Sigmoid colon (tissue), 4 donors: Measurements from ENCODE around the gene FGR.
"Not testable (repeated sequence)": the region's sequence is repeated elsewhere in the genome, so short reads cannot be mapped to it uniquely, and the experiment has no call there.

Source experiments
- CTCF ChIP-seq, 4 experiments: fragments of 450-650 bp in 3 of 4; fragments of 200-600 bp in 1 of 4; IDR thresholded peaks; one replicate each; pipeline ENCODE4 v1.5.1; 2016 to 2019; ENCODE audit warnings: antibody characterized with exemption in 4 of 4, mild to moderate bottlenecking in 3 of 4, moderate library complexity in 2 of 4
- EP300 ChIP-seq, 4 donors: sonication (generic); formaldehyde crosslinking; IDR thresholded peaks; one replicate each; pipeline ENCODE4 v1.6.1; 2017; ENCODE audit warnings: antibody characterized with exemption in 4 of 4
- POLR2A ChIP-seq, 2 donors: fragments of 450-650 bp; IDR thresholded peaks; one replicate each; pipeline ENCODE4 v1.6.1; 2016; ENCODE audit warnings: antibody characterized with exemption in 2 of 2, mild to moderate bottlenecking in 2 of 2, moderate library complexity in 2 of 2
- POLR2AphosphoS5 ChIP-seq, 4 donors: sonication (generic); formaldehyde crosslinking; IDR thresholded peaks; one replicate each; pipeline ENCODE4 v1.6.1; 2017; ENCODE audit warnings: antibody characterized with exemption in 4 of 4

GRCh38 chr1:27627733-27628132, 7.3 kb downstream of the FGR start:
- TF ChIP-seq CTCF, POLR2A, EP300, POLR2AphosphoS5 (IDR thresholded peaks at IDR 0.05): not testable (repeated sequence)
